CD4-positive, alpha-beta T cell treated with Interleukin-4 for 4 hours (primary cell): ENCODE data around the gene GOPC.
A peak's percentile ranks its signal among the peaks of the same experiment; 100 is the strongest.
"Not testable (repeated sequence)": the region's sequence is repeated elsewhere in the genome, so short reads cannot be mapped to it uniquely, and the experiment has no call there.

Source experiments
- DNase-seq: peaks from one replicate; pipeline ENCODE4 v3.0.0-alpha.2; 2020

Gene GOPC

DNA sequence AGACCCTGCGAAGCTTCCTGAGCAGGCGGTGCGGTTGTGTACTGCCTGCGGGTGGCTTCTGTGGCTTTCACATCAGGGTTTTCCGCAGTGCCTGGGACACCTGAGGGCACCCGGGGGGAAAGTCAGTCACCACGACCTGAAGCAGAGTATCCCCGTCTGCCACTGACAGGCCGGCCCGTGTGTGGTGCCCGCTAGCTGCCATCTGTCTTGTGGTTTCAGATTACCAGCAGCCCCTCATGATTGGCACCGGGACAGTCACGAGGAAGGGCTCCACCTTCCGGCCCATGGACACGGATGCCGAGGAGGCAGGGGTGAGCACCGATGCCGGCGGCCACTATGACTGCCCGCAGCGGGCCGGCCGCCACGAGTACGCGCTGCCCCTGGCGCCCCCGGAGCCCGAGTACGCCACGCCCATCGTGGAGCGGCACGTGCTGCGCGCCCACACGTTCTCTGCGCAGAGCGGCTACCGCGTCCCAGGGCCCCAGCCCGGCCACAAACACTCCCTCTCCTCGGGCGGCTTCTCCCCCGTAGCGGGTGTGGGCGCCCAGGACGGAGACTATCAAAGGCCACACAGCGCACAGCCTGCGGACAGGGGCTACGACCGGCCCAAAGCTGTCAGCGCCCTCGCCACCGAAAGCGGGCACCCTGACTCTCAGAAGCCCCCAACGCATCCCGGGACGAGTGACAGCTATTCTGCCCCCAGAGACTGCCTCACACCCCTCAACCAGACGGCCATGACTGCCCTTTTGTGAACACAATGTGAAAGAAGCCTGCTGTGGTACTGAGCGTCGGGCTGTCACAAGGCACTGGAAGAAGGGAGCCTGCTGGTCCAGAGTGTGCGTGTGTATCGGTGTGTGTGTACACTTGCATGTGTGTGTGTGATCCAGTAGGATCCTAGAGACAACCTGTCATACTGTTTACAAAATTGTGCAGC lies 54.4 kb downstream of the GOPC start:
- peak; percentile 58 for DNase-seq

DNA sequence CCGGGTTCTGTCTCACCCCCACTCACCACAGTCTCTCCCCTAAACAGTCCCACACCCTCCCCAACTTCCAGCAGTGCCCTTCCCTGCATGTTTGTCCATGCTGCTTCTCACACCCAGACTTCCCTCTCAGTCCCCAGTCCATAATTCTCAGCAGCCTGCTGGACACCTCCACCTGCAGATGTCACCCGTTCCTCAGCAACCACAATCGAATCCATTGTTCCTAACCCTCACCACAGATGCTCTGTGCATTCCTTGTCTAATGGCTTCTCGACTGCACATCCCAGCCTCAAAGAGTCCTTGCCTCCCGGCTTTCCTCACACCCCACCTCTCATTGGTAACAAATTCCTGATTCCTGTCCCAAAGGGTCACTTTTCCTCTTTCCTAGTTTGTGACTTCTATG lies 55.6 kb downstream of the GOPC start:
- DNase-seq: no peak

GRCh38 chr6:117545161-117545595 lies 57.1 kb downstream of the GOPC start:
- no peak for DNase-seq

- no peak for DNase-seq
These were observed 57.6 kb downstream of the GOPC start for GRCh38 chr6:117544716-117545115.

GRCh38 chr6:117542493-117542892 lies 59.8 kb downstream of the GOPC start:
- DNase-seq: no peak

- DNase-seq: no peak
These were observed 61.6 kb downstream of the GOPC start for GRCh38 chr6:117540670-117541069.

- no peak for DNase-seq
These were observed 63.7 kb downstream of the GOPC start for GRCh38 chr6:117538615-117539014.

GRCh38 chr6:117536317-117536716 lies 66.0 kb downstream of the GOPC start:
- no peak for DNase-seq

- DNase-seq: no peak
These were observed 67.3 kb downstream of the GOPC start for GRCh38 chr6:117534974-117535373.

DNA sequence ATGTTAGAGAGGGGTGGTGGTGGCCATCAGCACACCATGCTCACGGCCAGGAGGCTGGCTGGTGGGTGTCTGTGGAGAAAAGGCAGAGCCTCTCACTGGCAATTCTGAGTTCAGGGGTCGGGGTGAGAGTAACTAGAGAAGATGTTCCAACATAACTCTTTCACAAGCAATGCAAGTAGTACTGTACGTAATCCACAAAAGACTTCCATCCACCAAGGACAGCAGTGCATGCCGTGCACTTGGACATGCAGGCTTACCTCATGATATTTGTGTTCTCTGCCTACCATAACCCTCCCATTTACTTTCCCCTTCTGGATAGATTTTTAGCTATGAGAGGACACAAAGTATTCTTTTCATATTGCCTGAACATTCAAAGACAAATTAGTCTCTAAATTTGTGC lies 68.5 kb downstream of the GOPC start:
- DNase-seq: no peak

DNA sequence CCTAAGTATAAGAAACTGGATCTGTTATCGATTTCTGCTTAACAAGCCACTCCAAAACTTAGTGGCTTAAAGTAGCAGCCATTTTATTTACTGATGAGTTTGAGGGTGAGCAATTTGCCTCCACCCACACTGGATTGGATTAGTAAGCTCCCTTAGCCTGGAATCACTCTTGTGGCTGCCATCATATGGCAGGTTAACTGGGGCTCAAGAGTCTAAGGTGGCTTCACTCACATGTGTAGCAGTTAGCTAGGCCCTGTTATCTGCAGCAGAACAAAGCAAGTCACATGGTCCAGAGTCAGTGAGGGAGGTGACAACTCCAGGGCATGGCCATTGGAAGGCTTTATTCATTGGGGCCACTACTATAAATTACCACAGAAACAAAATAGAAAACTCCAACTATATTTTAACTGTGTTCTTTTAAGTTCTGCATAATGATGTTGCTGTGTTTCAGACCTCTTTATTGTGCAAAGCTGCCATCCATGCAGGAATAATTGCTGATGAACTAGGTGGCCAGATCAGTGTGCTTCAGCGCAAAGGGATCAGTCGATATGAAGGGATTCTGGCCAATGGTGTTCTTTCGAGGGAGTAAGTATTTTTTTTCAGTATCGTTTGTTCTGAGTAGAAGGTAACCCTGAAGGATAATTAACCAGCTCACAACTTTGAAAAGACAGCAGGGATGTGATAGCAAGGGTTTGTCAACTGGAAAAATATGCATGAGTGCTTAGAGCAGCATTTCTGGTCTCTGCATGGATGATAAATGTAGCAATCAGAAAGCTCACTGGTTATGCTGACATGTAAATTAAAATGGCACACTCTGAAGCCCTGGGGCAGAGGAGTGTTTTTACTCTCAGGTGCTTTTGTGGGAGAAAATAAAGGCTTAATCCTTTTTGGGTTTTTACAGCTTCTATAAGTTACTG lies 70.2 kb downstream of the GOPC start:
- DNase-seq: no peak

- DNase-seq: no peak
These were observed 71.0 kb downstream of the GOPC start for GRCh38 chr6:117531346-117531745.

DNA sequence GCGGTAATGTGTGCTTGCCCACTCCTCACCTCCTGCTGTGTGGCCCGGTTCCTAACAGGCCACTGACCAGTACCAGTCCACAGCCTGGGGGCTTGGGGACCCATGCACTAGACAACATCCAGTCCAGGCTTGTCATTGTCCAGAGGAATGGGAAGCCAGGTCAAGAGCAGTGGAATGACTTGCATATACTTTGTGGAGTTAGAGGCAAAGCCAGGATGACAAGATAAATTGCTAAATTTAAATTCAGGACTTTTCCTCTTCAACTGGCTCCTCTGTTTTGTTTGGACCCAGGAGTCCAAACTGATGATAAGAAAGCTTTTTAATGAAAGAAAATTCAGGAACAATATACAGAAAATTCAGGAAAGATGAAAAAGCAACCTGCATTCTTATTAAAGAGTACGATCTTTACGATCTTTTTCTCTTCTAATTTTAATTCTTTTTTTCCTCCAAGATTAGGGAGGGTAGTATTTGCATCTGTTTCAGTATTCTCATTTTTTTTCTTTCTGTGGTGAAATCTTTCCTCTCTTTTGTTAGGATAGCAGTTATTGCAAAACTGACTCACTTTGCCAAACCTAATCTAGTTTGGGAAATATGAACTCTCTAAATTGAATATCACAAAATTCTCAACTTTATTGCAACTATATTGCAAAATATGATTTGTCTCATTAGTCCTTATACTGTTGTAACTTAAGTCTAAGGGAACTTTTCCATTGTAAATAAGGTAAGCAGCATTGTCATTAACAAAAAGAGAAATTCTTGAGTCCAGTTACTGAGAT lies 71.7 kb downstream of the GOPC start:
- DNase-seq: no peak

DNA sequence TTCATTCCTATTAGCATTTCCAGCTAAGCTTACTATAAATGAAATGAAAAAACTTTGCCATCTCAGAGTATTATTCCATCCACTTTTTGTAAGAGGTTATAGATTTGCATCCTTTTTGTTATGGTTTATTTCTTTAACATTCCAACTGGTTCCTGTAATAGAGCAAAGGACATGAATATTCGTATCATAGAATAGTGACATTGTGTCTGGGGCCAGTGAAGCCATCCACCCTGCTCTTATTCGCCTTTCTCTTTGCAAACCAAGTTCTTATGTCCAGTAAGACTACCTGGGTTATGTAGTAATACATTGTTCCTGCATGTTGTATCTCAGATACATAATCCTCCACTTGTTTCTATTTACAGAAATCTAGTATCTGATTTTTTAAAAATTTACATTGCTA lies 76.7 kb downstream of the GOPC start:
- no peak for DNase-seq

DNA sequence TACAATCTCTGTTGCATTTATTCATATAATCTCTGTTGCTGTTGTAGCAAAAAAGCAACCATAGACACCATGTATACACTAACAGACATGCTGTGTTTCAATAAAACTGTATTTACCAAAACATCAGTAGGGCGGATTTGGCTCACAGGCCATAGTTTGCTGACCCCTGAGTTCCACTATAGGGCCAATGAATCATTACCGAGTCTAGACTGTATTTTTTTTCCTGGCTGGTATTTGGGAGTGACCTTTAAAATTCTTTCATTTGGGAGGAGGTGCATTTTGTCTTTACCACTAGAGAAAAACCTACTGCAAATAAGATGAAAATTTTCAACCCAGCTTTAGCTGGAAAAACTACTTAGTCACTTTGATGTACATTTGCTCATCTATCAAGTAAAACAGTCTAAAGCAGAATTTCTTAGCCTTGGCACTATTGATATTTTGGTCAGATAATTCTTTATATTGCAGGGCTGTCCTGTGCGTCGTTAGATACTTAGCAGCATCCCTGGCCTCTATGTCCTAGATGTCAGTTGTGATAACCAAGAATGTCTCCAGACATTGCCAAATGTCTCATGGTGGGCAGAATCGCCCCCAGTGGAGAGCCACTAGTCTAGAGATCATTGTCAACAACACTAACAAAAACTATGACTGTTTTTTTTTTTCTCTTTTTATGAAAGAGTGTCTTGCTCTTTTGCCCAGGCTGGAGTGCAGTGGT lies 80.4 kb downstream of the GOPC start:
- no peak for DNase-seq

DNA sequence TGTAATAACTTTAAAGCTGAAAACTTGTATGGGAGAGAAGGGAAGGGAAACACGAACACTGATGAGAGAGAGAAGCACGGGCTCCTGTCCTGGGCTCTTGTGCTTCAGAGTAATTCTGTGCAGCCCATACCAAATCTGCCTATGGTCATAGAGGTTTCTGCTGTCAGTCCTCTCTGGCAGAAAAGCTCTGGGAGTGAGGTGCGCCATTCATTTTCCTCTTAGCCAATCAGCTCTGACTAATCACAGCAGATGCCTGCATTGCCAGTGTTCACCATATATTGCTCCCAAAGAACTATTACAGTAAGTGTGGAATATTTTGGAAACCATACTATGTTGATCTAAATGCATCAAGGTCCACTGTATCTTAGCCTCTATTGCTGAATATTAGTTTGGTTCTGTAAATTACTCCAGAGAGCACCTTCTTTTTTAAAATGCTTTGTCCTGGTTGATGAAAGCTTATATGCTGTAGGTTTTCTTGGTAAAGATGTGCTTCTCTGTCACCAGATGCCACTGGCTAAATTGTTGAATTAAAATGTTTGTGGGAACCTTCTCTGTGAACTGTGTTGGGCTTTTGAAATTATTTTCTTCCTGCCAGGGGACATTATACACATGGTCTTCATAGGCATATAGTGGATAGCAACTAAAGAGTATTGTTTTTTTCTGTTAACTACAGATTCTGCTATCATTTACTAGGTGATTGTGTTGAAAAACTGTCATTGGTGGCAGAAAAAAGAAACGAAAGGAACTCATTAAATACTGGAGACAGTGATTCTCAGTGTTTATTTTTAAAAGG lies 81.5 kb downstream of the GOPC start:
- no peak for DNase-seq

DNA sequence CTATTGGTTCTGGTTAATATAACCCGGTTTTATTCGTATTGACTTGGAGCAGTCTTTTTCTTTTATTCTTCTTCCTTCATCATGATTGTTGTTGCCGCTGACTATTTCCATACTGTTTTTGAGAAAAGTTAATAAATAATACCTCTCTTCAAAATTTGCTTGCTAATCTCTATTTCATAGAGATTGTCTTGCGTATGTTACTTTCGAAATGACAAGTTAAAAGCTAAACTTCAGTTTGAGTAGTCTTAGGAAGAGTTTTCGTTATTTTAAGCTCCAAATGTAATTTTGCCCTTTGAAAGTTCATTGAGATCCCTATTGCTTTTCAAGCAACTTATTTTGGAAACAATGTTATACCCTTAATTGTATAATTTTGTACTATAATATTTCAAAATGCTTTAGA lies 83.4 kb downstream of the GOPC start:
- no peak for DNase-seq

GRCh38 chr6:117517995-117518394 lies 84.3 kb downstream of the GOPC start:
- DNase-seq: not testable (repeated sequence)

- no peak for DNase-seq
These were observed 87.0 kb downstream of the GOPC start for GRCh38 chr6:117515326-117515725.

DNA sequence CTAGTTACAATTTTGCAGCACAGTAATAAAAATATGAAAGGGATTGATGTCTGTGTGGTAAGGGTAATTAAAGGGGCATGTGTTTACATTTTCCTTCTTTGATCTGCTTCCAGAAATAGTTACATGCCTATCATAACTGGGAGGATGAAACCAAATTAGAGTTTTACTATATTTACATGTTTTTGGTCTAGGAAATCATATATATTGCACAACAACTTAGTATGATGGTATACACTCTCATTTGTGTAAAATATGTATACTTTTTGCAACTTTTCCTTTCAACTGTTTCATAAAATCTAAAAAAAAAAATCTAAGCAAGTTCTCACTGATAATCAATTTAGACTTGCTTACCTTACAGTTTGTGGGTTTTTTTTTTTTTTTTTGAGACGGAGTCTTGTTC lies 87.7 kb downstream of the GOPC start:
- no peak for DNase-seq

DNA sequence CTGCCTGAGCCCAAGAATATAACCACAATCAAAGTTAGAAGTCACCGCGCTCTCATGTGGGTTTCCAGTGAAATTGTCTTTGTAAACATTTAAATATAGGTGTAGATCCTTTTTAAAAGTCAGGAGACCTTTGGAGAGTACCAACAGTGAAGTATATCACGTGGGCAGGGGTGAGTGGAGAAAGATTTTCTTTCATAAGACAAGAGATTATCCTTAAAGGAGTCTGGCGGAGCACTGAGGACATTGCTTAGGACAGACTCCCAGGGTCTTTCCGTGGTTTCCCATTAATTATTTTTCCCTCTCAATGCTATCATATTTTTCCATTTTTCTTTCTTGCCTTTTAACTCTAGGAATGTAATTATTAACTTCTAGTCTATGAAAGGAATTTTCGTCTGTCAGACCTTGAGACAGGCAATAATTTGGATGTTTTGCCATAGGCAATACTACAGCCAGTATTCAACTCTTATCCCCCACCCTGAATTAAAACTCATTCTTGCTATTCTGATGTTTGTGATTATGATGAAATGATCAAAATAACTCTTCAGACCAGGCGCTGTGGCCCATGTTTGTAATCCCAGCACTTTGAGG lies 88.4 kb downstream of the GOPC start:
- no peak for DNase-seq
